Effector CD8-positive, alpha-beta T cell (primary cell): Measurements from ENCODE around the gene MCMBP.
"Not testable (repeated sequence)": the region's sequence is repeated elsewhere in the genome, so short reads cannot be mapped to it uniquely, and the experiment has no call there.

Experiments
- DNase-seq: peaks from one replicate; lab custom pipeline; 2025; lab: John Stamatoyannopoulos, UW

The MCMBP gene

DNA sequence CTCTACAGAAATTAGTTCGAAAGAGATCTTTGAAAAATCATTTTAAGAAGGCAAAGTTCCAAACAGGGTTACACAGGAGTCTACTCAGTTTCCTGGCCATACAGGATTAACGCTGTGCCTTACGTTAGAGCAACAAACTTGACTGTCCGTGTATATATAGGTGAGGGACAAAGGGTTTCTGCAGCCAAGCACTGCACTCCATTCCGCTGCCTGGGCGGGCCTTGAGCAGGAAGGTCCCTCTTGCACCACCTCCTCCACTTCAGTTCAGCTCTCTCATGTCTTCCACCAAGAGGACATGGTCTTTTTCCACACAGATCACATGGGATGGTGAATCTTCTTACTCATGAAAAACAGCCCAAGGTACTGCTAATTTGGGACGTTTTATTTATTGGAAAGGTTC lies 43.2 kb downstream of the MCMBP start:
- no peak for DNase-seq

DNA sequence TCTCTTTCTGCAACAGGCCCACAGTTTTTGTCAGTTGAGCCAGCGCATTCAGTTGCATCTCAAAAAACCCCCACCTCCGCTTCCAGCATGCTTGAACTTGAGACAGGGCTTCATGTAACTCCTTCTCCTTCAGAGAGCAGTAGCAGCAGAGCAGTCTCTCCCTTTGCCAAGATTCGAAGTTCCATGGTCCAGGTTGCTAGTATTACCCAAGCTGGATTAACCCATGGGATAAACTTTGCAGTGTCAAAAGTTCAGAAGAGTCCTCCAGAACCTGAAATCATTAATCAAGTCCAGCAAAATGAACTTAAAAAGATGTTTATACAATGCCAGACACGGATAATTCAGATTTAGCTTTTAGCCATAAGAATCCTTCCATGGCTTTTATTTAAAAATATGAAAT lies 45.2 kb downstream of the MCMBP start:
- DNase-seq, result no peak

DNA sequence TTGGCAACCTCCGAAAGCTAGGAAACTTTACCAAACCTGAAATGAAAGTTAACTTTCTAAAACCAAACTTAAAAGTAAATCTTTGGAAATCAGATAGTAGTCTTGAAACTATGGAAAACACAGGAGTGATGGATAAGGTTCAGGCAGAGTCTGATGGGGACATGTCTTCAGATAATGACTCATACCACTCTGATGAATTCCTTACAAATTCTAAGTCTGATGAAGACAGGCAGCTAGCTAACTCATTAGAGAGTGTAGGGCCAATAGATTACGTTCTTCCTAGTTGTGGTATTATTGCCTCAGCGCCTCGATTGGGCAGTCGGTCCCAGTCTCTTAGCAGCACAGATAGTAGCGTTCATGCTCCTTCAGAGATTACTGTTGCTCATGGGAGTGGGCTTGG lies 45.9 kb downstream of the MCMBP start:
- no peak for DNase-seq

DNA sequence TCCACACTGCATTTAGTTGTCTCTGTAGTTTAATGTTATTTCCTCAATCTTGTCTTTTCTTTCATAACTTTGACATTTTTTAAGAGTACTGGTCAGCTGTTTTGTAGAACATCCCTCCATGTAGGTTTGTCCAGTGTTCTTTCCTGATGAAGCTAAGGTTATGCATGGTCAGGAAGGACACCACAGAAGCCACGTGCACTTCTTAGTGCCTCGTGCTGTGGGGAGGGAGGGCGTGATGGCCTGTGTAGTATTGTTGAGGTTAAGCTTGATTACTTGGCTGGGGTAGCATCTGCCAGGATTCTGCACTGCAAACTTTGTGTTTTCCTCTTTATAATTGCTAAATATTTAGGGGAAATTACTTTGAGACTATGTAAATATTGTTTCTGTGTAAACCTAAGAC lies 48.3 kb downstream of the MCMBP start:
- no peak for DNase-seq

DNA sequence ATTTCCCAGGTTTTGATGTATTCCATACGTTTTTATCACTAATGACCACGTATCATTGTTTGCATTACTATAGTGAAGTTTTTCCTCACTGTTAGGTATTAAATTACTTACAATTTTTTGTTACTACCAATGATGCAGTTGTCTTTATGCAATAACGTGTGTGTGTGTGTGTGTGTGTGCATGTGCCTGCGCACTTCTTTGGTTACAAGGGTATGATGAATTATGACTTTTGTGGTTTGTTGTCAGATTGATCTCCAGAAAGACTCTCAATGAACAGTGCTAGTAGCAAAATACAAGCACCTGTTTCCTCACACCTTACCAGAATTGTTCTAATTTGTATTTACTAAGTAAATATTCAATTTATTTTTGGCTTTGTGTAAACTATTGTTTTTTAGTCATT lies 51.5 kb downstream of the MCMBP start:
- no peak for DNase-seq

DNA sequence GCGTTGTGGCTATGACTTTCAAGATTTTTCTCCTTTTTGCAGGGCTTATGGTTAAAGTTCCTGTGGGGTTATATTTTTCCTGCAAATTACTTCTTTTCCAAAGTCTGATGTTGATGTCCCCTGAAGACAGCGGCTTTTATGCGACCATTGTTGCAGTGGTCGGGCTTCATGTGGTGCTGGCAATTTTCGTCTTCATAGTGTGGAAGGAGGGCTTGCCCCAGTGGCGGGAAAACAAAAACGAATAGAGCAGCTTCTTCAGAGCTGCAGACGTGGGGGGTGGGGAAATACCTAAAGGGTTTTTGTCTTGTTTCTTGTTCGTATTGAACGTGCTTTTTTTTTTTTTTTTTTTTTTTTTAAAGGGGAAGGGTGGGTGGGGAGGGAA lies 53.8 kb downstream of the MCMBP start:
- DNase-seq, result no peak

DNA sequence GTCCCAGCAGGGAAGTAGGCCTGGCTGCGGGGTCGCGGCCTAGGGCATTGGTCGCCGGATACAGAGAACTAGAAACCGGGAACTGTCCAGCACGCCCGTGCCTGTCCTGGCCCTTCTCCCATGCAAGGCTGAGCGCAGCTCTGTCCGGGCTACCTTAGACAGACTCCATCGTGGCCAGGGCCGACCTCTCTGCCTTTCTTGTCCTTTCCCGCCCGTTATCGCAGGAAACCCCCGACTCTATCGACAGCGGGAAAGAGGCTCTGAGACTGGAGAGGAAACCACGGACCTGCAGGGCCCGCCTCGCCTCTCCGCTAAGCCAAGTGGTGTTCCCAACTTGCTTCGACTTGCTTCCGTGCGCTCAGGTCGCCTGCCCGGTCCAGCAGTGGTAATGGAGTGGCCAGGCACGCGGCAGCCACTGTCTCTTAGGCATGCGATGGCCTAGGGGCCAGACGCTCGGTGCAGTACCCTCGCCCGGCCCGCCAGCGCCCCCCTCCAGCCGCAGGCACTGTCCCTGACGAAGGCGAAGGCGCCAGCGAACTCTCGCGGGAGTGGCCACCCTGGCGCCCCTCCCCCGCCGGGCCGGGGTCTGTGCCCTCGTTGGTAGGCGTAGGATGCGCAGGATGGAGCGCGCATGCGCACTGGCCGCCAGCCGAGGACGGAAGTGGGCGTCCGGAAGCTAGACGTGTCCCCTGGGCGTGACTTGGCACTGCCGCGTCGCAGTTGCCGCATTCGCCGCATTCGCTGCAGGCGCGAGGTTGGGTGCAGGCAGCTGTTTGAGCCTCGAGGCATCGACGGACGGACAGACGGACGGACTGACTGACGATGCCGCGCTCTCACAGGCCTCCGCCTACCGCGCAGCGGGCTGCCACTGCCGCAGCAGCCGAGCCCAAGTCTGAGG lies 54.4 kb downstream of the MCMBP start:
- no peak for DNase-seq

DNA sequence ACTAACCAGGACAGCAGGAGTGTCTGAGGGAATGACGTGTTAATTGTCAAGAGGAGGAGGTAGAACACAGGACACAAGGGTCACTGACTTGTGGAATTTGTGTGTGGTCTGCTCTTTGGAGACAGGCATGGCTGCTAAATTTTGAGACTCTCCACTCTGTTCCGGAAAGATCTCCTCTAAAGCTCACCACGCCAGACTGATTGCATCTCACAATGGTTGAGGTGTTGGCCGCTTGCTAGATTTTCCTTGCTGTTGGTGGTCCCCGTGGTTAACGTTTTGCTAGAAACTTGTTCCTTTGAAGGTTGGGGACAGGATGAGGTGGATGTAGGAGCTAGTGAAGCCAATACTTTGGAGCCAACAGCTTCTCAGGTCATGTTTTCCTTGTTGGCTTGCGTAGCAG lies 57.0 kb downstream of the MCMBP start:
- no peak for DNase-seq

DNA sequence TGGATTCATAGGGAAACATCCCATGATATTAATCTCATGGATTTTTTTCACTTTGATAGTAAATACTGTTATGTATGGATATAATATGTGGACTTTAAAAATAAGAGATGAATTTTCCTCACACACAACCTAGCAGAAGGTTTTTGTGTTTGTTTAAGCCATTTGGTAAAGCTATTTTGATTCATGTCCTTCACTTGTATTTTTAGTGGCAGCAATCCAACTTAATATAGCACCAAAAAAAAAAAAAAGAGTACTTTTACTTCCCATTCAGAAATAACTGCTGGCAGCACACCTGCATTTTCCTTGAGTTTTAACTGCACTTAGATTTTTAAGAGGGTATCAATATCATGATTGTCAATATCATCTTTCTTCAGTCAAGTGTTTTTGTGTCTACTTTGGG lies 60.0 kb downstream of the MCMBP start:
- no peak for DNase-seq

DNA sequence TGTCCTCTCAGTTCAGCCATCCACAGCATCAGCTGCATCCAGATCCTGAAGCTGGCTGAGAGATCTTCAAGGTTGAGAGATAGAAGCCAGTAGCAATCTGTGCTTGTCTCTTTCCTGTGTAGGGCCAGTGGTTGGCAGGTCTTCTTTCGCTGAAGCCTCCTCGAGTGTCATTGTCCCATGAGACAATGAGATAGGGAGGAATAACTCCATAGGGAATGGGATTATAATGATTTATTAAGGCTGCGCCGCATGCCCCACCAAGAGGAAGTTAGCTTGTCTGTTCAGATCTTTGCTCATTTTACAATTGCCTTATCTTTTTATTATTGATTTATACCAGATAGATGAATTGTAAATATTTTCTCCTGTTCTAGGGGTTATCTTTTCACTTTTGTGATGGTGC lies 61.5 kb downstream of the MCMBP start:
- DNase-seq, result no peak

DNA sequence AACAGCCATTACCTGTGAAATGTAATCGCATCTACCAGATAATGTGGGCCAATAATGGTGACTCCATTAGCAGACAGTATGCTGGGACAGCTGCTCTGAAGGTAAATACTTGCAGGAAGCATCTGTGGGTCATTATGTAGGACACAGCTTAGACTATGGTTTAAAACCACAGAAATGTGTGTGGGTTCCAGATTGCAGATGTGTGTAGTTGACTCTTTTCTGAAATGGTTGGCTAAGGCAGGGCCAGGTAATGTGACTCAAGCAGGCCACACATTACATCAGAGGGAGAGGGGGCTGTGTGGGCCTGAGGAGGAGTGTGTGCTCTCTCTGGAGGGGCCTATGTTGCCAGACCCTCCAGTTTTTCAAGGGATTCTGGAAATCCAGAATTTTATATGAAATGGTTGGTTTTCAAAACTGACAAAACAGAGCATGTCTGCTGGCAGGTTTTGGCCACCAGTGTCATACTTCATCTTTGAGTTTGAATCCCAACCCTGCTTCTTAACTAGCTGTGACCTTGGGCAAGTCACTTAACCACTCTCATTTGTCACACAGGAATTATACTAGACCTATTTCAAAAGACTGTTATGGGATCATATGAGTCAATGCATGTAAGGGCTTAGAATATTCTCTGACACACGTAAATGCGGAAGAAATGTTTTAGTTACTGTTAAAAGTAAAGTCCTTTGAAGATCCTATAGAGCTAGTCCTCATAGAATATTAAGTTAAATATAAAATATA lies 64.5 kb downstream of the MCMBP start:
- no peak for DNase-seq

DNA sequence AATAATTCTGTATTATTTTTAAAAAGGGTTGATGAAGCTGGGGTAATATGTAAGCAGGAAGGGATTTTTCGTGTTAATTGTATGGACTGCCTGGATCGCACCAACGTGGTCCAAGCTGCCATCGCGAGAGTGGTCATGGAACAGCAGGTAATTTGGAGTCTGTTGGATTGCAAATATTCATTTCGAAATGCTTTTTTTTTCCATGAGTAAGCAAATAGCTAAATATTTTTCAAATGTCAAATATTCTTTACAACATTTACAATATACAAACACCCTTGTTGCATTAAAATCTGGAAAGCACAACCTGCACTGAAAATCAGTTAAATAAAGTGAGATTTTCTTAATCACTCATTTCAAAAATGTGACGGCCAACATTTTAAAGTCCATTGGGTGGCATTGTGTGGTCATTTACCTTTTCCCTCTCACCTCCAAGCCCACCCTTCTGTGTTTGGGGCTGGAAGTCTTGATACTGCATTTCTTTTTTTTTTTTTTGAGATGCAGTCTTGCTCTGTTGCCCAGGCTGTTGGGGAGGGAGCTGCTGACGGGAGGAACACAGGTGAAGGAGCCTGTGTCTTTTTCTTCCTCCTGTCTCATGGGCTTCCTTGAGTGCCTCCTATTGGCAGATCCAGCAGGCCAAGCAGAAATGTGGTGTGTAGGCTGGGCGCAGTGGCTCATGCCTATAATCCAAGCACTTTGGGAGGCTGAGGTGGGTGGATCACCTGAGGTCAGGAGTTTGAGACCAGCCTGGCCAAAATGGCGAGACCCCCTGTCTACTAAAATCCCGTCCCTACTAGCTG lies 66.1 kb downstream of the MCMBP start:
- DNase-seq, result no peak

DNA sequence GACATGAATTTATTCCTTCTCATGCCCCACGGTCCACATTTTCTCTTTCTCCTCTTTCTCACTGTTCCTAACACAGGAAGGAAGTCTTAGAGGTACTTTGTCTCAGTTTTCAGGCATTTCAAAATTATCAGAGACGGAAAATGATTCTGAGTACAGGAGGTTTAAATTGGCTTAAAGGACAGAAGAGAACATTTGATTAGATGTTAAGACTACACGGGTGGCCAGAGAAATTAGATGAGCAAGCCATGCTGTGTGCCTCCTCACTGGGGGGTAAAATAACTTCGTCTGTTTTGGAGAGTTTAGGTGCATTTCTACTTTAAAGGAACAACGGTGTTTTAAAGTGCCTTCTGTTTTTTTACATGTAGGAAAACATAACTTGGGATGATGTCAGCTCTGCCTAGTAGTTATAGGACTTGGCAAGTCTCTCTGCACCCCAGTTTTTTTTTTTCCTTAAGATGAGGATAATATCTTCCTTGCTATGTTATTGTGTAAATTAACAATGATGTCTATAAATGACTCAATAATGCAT lies 66.9 kb downstream of the MCMBP start:
- DNase-seq, result no peak

DNA sequence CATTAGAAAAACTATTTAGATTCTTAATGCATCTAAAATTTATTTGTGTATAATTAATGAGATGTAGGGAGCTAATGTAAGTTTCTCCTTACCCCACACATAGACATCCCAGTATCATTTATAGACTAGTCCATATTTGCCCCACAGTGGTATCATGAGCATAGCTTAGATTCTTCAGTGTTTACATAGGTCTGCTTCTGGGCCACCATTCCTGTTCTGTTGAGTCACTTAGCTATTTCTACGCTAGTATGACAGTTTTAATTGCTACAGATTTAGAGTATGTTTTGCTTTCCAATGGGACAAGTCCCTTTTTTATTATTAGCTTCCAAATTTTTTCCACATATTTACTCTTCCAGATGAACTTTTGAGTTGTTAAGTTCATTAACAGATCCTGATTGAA lies 69.4 kb downstream of the MCMBP start:
- no peak for DNase-seq

DNA sequence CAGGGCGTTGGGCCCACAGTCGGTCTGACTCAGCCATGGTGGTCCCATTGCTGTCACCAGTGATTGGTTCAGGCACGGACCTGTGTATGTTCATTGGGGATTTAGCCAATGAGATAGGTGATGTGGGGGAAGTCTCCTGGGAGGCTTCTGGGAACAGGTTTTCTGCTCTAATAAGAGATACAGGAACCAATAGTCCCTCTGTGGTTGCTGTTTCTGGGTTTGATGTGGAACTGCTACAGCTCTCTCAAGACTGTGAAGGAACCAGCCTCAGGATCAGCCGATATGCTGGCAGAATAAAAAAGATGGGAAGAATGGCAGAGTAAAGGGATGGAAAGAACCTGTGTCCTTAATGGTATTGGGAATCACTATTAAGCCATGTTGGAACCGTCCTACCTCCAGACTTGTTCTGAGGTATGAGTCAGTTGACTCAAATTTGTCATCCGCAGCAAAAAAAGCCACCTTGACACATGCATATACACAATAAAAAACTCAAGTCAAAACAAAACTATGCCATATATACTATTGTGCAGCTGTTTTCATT lies 70.6 kb downstream of the MCMBP start:
- DNase-seq, result no peak

DNA sequence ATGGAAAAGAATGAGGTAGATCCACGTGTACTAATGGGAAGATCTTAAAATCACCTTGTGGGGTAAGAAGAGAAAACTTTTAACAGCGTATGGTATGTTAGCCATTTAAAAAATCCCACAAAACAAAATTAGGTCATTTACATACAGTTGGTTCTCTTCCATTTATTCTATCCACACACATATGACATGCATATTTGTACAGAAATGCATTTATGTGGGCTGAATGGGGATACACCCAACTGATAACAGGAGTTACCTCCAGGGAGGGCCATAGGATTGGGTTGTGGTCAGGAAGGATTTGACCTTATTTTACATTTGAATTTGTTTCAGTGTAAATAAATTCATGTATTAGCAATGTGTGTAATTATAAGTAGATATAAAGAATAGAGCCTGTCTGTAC lies 71.5 kb downstream of the MCMBP start:
- no peak for DNase-seq

DNA sequence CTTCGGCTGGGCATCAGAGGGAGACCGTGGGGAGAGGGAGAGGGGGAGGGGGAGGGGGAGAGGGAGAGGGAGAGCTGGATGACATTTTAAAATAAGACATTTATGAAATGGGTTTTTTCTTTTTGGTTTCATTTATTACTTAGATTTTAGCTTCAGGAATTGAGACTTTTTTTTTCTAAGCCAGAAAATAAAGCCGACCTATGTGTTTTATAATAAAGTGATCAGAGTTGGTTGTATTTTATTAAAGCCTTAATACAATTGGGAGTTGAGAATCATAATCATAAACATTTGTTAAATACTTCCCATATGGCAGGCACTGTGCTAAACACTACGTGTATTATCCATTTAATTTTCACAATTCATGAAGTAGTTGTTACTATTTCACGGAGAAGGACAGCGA lies 76.6 kb downstream of the MCMBP start:
- no peak for DNase-seq

DNA sequence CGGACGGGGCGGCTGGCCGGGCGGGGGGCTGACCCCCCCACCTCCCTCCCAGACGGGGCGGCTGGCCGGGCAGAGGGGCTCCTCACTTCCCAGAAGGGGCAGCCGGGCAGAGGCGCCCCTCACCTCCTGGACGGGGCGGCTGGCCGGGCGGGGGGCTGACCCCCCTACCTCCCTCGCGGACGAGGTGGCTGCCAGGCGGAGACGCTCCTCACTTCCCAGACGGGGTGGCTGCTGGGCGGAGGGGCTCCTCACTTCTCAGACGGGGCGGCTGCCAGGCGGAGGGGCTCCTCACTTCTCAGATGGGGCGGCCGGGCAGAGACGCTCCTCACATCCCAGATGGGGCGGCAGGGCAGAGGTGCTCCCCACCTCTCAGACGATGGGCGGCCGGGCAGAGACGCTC lies 77.5 kb downstream of the MCMBP start:
- DNase-seq, result not testable (repeated sequence)

DNA sequence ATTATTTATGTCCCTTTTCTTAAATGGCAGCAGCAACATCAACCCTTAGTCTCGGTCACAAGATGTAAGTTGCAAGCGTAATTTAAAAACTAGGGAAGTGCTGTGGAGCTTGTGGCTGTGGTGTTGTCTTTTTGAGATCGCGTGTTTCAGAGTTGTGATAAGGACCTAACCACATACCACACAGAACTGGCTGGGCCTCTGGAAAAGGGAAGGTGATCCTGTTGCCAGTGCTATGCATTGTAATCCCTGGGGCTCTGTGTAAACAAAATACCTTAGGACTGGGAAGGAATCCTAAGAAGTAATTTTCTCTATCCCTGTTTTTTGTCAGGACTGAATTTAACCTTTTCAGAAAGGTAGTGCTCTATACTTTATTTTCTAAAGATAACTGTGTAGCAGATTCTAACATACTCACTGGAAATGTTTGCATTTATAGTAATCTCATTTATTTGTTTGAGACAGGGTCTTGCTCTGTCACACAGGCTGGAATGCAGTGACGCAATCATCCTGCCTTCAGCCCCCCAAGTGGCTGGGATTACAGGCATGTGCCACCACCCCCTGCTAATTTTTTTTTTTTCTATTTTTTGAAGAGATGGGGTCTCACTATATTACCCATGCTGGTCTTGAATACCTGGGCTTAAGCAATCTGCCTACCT lies 86.4 kb downstream of the MCMBP start:
- no peak for DNase-seq

DNA sequence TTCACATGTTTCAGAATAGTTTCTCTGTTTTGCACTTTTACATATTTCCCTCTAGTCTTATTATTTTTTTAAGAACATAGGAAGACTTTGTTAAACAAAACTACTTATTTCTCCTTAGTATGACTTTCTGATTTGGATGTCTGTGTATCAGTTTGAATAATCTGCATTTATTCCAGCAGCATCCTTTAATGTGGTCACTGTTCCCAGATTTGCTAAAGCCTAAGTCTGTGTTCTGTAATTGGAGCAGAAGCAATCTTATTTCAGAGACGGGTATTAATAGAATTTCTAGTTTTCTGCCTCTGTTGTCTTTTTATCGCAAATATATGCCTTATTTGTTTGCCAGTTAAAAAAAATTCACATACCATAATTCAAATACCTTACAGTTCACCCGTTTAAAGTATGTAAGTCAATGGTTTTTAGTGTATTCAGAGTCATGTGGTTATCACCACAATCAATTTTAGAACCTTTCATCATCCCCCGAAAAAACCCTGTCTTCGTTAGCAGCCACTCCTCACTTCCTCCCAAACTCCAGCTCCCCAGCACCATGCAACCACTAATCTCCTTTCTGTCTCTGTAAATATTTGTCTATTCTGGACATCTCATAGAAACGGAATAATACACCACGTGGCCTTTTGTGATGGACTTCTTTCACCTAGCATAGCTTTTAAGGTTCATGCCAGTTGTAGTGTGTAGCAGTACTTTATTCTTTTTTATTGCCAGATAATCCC lies 88.1 kb downstream of the MCMBP start:
- DNase-seq, result no peak

DNA sequence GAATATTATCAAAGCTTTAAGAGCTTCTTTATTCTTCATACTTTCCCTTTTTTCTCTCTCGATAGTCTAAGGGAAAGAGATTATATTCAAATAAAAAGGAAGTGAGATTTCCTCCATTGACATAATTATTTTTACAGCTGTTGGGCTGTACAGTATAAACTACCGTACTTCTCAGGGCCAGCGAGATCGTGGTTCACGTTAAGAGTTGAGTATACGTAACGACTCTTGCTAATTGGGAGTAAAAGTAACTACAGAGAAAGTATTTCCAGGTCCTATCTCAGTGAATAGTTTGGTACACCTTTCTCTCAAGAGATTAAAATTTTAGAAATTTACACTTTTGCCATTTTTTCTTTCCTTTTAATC lies 89.0 kb downstream of the MCMBP start:
- DNase-seq, result no peak
